ENCODE results near the gene ECHS1.

DNA sequence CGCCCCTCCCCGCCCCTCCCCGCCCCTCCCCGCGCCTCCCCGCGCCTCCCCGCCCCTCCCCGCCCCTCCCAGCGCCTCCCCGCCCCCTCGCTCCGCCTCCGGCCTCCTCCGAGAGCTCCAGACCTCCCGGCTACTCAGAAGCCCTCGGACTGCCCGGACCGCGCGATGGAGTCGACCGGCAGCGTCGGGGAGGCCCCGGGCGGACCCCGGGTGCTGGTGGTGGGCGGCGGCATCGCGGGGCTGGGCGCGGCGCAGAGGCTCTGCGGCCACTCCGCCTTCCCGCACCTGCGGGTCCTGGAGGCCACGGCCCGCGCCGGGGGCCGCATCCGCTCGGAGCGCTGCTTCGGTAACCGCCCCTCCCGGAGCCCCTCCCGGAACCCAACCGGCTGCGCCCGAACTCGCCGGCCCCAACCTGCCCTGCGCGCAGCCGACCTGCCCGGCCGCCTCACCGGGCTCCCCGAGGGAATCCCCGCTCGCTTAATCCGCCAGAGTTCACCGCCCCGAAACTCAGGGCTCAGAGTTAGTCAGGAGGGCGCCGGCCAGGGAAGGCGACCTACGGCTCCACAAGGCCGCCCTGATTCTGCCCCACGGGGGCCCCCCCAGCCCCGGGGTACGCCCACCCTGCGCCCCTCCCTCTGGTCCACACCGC is 6.1 kb upstream of the ECHS1 start, which contains the start of gene PAOX:
- TF ChIP-seq, protein P1, sequence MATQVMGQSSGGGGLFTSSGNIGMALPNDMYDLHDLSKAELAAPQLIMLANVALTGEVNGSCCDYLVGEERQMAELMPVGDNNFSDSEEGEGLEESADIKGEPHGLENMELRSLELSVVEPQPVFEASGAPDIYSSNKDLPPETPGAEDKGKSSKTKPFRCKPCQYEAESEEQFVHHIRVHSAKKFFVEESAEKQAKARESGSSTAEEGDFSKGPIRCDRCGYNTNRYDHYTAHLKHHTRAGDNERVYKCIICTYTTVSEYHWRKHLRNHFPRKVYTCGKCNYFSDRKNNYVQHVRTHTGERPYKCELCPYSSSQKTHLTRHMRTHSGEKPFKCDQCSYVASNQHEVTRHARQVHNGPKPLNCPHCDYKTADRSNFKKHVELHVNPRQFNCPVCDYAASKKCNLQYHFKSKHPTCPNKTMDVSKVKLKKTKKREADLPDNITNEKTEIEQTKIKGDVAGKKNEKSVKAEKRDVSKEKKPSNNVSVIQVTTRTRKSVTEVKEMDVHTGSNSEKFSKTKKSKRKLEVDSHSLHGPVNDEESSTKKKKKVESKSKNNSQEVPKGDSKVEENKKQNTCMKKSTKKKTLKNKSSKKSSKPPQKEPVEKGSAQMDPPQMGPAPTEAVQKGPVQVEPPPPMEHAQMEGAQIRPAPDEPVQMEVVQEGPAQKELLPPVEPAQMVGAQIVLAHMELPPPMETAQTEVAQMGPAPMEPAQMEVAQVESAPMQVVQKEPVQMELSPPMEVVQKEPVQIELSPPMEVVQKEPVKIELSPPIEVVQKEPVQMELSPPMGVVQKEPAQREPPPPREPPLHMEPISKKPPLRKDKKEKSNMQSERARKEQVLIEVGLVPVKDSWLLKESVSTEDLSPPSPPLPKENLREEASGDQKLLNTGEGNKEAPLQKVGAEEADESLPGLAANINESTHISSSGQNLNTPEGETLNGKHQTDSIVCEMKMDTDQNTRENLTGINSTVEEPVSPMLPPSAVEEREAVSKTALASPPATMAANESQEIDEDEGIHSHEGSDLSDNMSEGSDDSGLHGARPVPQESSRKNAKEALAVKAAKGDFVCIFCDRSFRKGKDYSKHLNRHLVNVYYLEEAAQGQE (IDR thresholded peaks at IDR 0.05; ENCODE audit: low read depth): no peak
- TF ChIP-seq EP300 (IDR thresholded peaks at IDR 0.05; ENCODE audit: borderline replicate concordance): no peak
- TF ChIP-seq, protein P2, sequence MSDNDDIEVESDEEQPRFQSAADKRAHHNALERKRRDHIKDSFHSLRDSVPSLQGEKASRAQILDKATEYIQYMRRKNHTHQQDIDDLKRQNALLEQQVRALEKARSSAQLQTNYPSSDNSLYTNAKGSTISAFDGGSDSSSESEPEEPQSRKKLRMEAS (IDR thresholded peaks at IDR 0.05): no peak; the same call in 1 of the 2 replicates
